ENCODE results near the gene ZDHHC23.

The ZDHHC23 gene

GRCh38 chr3:113977822-113978221, 30.0 kb downstream of the ZDHHC23 start (continued):
- TF ChIP-seq ZNF18 (tag by site-specific recombination; IDR thresholded peaks at IDR 0.05): no peak
- no peak for TF ChIP-seq ZFHX2 (tag by site-specific recombination; conservative IDR thresholded peaks at IDR 0.05)
- no peak for TF ChIP-seq ZBTB1 (tag by site-specific recombination; IDR thresholded peaks at IDR 0.05)
- TF ChIP-seq SCRT1 (tag by site-specific recombination; IDR thresholded peaks at IDR 0.05; ENCODE audit: borderline replicate concordance): no peak
- no peak for TF ChIP-seq MEIS1 (CRISPR knock-in tag; IDR thresholded peaks at IDR 0.05; ENCODE audit: borderline replicate concordance)
- no peak for TF ChIP-seq ZNF837 (tag by site-specific recombination; IDR thresholded peaks at IDR 0.05)
- no peak for TF ChIP-seq ZNF664 (tag by site-specific recombination; IDR thresholded peaks at IDR 0.05)
- TF ChIP-seq REST (tag by site-specific recombination; IDR thresholded peaks at IDR 0.05): no peak
- TF ChIP-seq ZBTB11 (tag by site-specific recombination; conservative IDR thresholded peaks at IDR 0.05; ENCODE audit: low read depth): no peak
- TF ChIP-seq ZNF692 (tag by site-specific recombination; IDR thresholded peaks at IDR 0.05): no peak
- TF ChIP-seq MYNN (tag by site-specific recombination; IDR thresholded peaks at IDR 0.05; ENCODE audit: borderline replicate concordance): no peak
- TF ChIP-seq ZNF146 (tag by site-specific recombination; IDR thresholded peaks at IDR 0.05): no peak
- no peak for TF ChIP-seq ZNF558 (tag by site-specific recombination; IDR thresholded peaks at IDR 0.05)
- no peak for TF ChIP-seq ZNF391 (tag by site-specific recombination; IDR thresholded peaks at IDR 0.05; ENCODE audit: borderline replicate concordance, low read depth)

GRCh38 chr3:113979916-113980315, 32.1 kb downstream of the ZDHHC23 start:
- no peak for TF ChIP-seq ZNF561 (tag by site-specific recombination; IDR thresholded peaks at IDR 0.05; ENCODE audit: borderline replicate concordance)
- no peak for TF ChIP-seq ZNF391 (tag by site-specific recombination; IDR thresholded peaks at IDR 0.05; ENCODE audit: borderline replicate concordance, low read depth)
- H3K9me3 ChIP-seq (ENCODE audit: control insufficient read depth, insufficient read depth, low read depth, low read length): no peaks in the 10 kb centered on the region
- H3K4me1 ChIP-seq (ENCODE audit: control insufficient read depth, insufficient read depth, low read length): no peaks in the 10 kb centered on the region
- ChIA-PET POLR2A (no interaction called here), CTCF (no interaction called here)
- peaks cover 0 to 2% of the 10 kb centered on the region in 2 experiments; a peak in 1 of 3 replicates for H3K36me3 ChIP-seq (ENCODE audit: control insufficient read depth in 2 of 2, insufficient read depth in 1 of 2, low read length in 2 of 2)
- H3K4me3 ChIP-seq (ENCODE audit: low read depth, low read length): no peak overlapping the region
- H3K27ac ChIP-seq (ENCODE audit: extremely low read depth, low read depth, low read length): no peak overlapping the region

Data from HEK293 (cell line).